LNCaP clone FGC (cell line): Measurements from ENCODE around the gene SLC51A.

Source experiments
- DNase-seq: peaks from one replicate; pipeline ENCODE4 v3.0.0-alpha.2; 2011; ENCODE audit warnings: low read depth
- H3K4me3 ChIP-seq: 2 replicates; pipeline ENCODE4 v1.5.1; 2011; ENCODE audit warnings: mild to moderate bottlenecking, low read depth, low read length, control low read depth
- CTCF ChIP-seq: IDR thresholded peaks from 2 replicates; pipeline ENCODE4 v1.5.1; 2012; ENCODE audit warnings: mild to moderate bottlenecking; ENCODE audit not compliant: control insufficient read depth, insufficient read depth; ENCODE audit errors: extremely low read depth

The SLC51A gene

GRCh38 chr3:196227121-196227561, 10.8 kb downstream of the SLC51A start:
- H3K4me3 ChIP-seq: no peak overlapping the region
- TF ChIP-seq CTCF: no peak
- no peak for DNase-seq

DNA sequence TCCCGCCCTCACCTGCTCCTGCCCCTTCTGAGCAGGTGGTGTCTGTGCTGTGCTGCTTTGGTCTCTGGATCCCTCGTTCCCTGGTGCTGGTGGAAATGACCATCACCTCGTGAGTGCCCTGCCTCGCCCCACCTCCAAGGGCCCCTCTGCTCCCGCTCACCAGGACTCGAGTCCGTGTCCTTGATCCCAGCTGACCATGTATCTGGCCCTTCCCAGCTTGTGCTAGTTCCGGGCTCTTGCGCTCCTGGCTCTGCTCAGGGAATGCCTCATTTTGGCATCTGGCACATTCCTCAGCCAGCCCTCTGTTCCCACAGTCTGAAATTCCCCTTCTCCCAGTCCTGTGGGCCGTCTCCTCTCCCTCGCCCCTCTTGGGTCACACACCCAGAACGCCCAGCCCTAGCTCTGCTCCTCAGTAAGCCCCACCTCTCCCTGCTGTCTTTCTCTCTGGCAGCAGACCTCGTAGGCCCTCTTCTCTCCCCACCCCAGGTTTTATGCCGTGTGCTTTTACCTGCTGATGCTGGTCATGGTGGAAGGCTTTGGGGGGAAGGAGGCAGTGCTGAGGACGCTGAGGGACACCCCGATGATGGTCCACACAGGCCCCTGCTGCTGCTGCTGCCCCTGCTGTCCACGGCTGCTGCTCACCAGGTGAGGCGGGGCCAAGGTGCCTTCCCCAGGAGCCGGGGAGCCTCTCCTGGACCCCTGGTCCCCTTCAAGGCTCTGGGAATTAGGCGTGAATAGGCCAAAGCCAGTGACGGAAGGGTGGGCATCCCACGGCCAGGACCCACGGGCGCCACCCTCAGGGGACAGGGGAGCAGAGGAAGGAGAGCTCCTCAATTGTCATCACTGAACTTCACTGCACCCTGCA, 11.5 kb downstream of the SLC51A start:
- TF ChIP-seq CTCF: no peak
- H3K4me3 ChIP-seq: no peak overlapping the region
- DNase-seq: no peak

DNA sequence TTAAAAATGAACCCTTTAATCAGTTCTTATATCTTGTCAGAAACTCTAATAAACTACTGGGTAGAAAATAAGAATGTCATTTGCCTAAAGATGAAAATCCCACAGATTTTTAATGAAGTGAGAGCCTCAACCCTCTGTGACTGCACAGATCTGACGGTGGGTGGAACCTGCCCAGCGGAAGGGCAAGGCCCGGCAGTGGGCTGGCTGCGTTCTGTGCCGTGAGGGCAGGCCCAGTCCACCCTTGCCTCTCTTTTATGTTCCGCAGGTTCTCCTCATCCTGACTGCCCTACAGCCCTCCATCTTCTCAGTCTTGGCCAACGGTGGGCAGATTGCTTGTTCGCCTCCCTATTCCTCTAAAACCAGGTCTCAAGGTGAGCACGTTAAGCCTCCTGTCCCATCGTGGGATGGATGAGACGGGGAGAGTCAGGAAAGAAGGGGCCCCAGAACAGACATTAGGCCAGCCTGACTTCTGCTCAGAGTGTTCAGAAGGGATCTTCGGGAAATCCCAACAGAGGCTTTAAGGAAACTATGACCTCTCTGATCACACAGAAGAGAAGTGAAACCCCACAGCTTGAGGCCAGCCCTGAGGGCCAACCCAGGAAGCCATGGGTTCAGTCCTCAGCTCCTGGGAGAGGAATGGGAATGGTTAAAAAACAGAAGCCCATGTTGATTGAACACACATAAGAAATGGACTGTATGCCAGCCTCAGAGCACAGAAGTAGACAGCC, 16.0 kb downstream of the SLC51A start:
- no peak for DNase-seq
- no peak for TF ChIP-seq CTCF
- no peak overlapping the region for H3K4me3 ChIP-seq

GRCh38 chr3:196232882-196233251, 16.5 kb downstream of the SLC51A start:
- TF ChIP-seq CTCF: no peak
- no peak overlapping the region for H3K4me3 ChIP-seq
- no peak for DNase-seq

GRCh38 chr3:196235452-196236122, 19.3 kb downstream of the SLC51A start:
- DNase-seq: no peak
- TF ChIP-seq CTCF: no peak

GRCh38 chr3:196236223-196236622, 19.9 kb downstream of the SLC51A start:
- no peak for DNase-seq
- no peak for TF ChIP-seq CTCF
- H3K4me3 ChIP-seq: no peak overlapping the region

More at GRCh38 chr3:196235452-196236122, 19.3 kb downstream of the SLC51A start:
- no peak overlapping the region for H3K4me3 ChIP-seq
